Activated T-cell treated with anti-CD3 and anti-CD28 coated beads for 4 hours (primary cell): ENCODE results near the gene RASGRP4.
"Not testable (repeated sequence)": the region's sequence is repeated elsewhere in the genome, so short reads cannot be mapped to it uniquely, and the experiment has no call there.

ENCODE experiments used
- DNase-seq: peaks from one replicate; pipeline ENCODE4 v3.0.0-alpha.2; 2020

RASGRP4 gene, protein sequence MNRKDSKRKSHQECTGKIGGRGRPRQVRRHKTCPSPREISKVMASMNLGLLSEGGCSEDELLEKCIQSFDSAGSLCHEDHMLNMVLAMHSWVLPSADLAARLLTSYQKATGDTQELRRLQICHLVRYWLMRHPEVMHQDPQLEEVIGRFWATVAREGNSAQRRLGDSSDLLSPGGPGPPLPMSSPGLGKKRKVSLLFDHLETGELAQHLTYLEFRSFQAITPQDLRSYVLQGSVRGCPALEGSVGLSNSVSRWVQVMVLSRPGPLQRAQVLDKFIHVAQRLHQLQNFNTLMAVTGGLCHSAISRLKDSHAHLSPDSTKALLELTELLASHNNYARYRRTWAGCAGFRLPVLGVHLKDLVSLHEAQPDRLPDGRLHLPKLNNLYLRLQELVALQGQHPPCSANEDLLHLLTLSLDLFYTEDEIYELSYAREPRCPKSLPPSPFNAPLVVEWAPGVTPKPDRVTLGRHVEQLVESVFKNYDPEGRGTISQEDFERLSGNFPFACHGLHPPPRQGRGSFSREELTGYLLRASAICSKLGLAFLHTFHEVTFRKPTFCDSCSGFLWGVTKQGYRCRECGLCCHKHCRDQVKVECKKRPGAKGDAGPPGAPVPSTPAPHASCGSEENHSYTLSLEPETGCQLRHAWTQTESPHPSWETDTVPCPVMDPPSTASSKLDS

DNA sequence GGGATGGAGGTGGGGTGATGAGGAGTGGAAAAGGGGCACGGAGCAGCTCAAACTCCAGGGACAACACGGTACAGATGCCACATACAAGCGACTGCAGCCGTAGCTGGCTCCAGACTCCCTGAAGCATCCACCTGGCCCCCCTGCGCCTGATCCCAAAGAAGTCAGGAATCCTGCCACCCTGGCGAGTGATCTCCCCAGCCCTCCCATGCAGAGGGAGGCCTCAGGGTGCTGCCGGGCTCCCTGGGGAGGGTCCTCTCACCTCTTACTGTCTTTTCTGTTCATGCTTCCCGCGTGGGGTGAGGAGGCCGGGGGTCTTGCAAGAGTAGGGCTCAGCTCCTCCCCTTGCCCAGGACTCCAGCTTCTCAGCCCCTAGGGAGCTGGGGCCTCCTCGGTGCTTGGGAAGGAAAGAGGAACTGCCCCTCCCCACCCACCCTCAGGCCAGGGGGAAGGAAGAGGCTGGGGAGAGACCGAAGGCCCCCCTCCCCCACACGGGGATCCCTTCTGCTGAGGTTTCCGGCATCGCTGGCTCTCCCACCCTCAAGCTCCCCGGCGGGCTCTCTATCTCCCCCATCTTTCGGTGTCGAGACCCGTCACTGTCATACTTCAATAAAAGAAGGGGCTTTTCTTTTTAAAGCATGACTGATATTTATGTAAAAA is at the start of gene RASGRP4:
RASGRP4 (minus strand) TSS at position 410 of the 657 bp plus-strand sequence; CDS start at position 282, 128 bp downstream.
- DNase-seq, result no peak

DNA sequence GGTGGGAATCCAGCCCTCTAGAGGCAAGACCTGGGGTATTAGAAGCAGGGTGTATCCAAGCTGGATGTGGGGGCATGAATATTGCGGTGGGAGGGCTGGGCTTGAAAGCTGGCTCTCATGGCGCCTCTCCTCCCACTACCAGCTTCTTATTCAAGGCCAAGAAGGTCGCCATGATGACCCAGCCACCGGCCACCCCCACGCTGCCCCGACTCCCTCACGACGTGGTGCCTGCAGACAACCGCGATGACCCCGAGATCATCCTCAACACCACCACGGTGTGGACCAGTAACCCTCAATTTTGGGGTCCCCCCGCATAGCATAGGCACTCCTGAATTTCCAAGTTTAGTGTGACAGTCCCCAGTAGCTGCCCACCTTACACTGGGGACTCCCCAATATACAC is 49.2 kb upstream of the RASGRP4 start:
- no peak for DNase-seq

DNA sequence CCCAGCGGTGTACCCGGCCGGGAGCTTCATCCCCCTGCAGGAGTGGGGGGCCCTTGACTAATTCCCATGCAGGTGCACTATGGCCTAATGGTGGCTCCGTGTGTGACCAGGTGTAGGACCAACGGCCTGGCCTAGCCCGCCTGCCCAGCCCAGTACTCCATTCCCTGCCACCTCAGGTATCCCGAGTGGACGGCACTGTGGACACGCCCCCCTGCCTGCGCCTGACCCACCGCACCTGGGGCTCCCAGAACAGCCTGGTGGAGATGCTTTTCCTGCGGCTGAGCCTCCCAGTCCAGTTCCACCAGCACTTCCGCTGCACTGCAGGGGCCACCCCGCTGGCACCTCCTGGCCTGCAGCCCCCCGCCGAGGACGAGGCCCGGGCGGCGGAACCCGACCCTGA is 47.2 kb upstream of the RASGRP4 start:
- DNase-seq, result no peak

DNA sequence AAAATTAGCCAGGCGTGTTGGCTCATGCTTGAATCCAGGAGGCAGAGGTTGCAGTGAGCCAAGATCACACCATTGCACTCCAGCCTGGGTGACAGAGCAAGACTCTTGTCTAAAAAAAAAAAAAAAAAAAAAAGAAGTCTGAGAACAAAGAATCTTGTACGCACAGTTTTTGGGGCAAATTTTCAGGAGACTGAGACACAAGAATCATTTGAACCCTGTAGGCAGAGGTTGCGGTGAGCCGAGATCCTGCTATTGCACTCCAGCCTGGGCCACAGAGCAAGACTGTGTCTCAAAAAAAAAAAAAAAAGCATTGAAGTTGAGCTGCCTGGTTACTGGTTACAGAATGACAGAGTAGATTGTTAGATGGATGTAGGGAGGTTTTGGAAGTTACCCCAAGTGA is 46.7 kb upstream of the RASGRP4 start:
- not testable (repeated sequence) for DNase-seq

DNA sequence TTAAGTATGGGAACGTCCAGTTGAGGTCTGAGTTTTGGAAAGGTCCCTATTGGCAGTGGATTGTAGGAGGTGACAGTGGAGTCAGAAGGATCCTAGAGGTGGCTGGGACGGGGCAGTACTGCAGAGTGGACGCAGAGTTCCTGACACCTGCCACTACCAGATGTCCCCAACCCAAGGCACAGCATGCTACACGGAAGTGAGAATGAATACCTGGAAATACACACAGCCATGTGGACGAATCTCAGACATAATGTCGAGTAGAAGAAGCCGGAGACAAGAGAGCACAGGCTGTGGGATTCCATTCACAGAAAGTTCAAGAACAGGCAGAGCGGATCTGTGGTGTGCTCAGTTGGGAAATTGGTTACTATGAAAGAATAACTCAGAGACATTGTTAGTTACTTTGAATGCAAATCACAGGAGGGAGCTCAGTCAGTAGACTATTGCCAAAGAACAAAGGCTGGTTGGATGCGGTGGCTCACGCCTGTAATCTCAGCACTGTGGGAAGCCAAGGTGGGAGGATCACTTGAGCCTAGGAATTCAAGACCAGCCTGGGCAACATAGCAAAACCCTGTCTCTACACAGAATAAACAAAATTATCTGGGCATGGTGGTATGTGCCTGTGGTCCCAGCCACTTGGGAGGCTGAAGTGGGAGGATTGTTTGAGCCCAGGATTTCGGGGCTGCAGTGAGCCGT is 44.9 kb upstream of the RASGRP4 start:
- no peak for DNase-seq

DNA sequence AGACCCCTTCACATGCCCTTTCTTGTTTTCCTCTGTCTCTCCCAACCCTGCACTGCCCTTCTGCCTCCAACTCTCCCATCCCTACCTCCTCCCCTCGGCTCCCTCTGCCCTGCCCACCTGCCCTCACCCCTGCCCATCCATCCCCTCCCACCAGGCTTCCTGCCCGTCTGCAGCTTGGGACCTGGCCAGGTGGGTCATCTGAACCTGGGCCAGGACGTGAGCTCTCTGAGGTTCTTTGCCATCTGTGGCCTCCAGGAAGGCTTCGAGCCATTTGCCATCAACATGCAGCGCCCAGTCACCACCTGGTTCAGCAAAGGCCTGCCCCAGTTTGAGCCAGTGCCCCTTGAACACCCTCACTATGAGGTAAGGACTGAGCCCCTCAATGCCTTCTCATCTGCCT is 43.1 kb upstream of the RASGRP4 start:
- DNase-seq, result no peak

DNA sequence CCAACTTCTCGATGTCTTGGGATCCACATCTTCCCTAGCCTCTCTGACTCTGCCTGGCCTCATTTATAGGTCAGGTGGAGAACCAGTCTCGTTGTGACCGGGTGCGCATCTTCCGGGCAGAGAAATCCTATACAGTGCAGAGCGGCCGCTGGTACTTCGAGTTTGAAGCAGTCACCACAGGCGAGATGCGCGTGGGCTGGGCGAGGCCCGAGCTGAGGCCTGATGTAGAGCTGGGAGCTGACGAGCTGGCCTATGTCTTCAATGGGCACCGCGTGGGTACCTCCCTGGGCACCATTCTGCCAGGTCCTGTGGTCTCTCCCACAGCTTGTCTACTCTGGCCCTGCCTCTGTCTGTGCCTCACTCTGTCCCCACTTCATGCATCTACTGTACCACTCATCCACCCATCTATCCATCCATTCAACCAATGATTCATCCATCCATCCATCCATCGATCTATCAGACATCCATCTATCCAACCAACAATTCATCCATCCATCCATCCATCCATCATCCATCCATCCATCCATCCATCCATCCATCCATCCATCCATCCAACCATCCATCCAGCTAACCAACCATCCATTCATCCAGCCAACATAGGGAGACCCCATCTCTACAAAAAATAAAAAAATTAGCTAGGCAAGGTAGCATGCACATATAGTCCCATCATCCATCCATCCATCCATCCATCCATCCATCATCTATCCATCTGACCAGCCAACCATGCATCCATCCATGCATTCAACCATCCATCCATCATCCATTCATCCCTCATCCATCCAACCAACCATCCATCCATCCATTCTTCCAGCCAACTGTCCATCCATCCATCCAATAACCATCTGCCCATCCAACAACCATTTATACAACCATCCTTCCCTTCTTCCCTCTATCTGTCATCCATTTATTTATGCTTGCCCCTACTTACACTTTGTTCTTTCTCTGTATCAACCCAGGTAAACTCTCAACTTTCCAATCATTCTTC is 41.8 kb upstream of the RASGRP4 start:
- no peak for DNase-seq

DNA sequence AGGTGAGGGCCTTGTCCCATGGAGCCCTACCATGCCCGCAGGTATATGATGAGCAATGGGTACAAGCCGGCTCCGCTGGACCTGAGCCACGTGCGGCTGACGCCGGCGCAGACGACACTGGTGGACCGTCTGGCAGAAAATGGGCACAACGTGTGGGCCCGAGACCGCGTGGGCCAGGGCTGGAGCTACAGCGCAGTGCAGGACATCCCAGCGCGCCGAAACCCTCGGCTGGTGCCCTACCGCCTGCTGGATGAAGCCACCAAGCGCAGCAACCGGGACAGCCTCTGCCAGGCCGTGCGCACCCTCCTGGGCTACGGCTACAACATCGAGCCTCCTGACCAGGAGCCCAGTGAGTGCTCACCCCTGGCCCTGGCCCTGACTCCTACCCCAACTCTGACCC is 40.0 kb upstream of the RASGRP4 start:
- DNase-seq, result no peak

DNA sequence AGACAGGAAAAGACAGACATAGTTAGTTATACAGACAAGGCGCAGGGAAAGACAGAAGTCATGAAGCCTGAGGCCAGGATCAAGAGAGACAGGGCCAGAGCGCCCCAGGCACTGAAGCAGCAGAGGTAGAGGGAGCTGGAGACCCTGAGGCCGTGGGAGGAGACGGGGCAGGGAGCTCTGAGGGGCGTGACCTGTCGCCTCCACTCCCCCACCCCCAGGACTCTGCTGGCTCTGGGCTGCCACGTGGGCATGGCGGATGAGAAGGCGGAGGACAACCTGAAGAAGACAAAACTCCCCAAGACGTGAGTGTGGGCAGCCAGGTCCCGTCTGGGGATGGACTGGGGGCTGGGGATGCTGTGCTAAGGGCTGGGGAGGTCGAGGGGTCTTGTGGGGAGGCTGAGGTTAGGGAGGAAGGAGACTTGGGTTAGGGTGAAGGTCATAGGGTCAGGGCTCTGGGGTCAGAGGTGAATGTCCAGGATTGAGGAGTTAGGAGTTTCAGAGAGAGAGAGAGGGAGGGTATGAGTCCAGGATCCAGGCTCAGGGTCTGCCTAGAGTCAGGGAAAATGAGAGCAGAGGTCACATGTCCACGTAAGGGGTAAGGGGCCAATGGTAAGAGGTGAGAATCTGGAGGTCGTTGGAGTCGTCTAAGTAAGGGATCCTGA is 38.5 kb upstream of the RASGRP4 start:
- DNase-seq, result no peak

DNA sequence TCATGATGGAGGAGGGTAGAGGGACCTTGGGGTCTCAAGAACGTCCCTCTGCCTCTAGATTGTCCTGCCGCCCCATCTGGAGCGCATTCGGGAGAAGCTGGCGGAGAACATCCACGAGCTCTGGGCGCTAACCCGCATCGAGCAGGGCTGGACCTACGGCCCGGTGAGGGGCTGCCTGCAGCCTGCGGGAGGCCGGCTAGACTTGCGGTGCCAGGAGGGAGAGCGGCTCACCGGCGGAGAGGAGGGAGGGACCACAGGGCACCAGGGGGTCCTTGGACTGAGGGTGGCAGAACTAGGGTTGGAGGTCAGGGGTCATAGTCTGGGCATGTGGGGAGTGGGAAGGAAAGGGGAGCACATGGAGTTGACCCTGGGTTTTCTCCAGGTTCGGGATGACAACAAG is 37.3 kb upstream of the RASGRP4 start:
- DNase-seq, result no peak

DNA sequence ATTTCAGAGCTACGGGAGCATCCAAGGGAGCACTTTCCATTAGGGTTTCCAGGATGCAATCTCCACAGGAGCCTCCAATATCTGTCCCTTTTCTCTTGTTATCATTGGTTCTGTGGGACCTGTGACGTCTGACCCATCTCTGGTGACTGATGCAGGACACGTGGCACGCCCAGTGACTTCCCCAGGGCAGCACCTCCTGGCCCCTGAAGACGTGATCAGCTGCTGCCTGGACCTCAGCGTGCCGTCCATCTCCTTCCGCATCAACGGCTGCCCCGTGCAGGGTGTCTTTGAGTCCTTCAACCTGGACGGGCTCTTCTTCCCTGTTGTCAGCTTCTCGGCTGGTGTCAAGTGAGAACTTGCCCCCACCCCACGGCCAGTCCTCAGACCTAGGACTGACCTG is 33.0 kb upstream of the RASGRP4 start:
- no peak for DNase-seq

DNA sequence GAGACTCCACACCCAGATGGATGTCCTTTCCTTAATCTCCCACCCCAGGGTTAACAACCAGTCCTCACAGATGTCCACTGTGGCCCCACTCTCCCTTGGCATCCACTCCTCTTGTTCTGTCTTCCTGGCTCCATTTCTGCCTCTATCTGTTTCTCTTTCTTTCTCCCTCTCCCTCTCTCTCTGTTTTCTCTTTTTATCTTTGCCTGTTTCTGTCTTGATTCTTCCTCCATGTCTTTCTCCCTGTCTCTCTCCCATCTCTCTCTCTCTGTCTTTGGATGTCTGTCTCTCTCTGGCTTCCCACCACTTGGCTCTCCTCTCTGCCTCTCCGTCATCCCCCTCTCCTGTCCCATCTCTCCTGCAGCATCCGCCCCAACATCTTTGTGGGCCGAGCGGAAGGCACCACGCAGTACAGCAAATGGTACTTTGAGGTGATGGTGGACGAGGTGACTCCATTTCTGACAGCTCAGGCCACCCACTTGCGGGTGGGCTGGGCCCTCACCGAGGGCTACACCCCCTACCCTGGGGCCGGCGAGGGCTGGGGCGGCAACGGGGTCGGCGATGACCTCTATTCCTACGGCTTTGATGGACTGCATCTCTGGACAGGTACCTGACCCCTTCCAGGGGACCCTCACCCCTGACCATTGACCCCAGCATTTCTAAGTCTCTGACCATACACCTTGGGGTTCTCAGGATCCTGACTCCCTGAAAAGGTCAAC is 31.8 kb upstream of the RASGRP4 start:
- no peak for DNase-seq

DNA sequence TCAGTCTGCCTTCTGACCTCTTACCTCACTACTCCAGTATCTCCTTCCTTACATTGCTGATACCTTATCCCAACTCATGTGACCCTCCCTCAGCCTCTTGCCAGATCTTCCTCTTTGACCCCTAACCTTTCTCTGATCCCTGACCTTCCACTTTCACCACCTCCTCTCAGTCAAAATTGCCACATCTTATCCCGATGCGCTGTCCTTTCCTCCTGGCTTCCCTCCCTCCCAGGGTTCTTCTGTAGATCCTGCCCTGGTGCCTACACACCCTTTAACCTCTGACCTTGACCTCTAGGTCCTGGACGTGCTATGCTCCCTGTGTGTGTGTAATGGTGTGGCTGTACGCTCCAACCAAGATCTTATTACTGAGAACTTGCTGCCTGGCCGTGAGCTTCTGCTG is 31.2 kb upstream of the RASGRP4 start:
- no peak for DNase-seq

DNA sequence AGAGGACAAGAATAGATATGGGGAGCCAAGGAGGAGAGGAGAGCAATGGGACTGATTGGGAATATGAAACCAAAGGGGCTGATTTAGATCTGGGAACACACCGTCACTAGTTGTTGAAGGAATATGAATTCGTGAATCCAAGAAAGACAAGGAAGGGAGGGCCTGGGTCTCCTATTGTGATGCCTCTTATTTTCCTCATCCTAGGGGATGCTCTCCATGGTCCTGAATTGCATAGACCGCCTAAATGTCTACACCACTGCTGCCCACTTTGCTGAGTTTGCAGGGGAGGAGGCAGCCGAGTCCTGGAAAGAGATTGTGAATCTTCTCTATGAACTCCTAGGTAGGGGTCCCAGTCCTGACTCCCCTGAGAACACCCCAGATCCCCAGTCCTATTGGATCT is 29.0 kb upstream of the RASGRP4 start:
- no peak for DNase-seq

DNA sequence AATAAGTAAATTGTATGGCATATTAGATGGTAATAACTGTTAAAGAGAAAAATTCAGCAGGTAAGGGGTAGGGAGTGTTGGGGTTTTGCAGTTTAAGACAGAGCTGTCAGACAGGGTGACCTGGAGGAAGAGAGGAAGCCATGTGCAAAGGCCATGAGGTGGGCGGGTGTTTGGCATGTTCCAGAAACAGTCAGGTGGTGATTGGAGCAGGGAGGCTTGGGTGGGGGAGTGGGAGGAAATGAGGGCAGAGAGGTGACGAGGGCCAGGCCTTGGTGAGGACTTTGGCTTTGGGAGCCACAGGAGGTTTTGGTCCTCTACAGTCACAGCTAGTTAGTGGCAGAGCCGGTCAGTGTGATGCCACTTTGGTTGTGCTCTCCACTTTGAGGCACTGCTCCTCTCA is 27.6 kb upstream of the RASGRP4 start:
- no peak for DNase-seq

DNA sequence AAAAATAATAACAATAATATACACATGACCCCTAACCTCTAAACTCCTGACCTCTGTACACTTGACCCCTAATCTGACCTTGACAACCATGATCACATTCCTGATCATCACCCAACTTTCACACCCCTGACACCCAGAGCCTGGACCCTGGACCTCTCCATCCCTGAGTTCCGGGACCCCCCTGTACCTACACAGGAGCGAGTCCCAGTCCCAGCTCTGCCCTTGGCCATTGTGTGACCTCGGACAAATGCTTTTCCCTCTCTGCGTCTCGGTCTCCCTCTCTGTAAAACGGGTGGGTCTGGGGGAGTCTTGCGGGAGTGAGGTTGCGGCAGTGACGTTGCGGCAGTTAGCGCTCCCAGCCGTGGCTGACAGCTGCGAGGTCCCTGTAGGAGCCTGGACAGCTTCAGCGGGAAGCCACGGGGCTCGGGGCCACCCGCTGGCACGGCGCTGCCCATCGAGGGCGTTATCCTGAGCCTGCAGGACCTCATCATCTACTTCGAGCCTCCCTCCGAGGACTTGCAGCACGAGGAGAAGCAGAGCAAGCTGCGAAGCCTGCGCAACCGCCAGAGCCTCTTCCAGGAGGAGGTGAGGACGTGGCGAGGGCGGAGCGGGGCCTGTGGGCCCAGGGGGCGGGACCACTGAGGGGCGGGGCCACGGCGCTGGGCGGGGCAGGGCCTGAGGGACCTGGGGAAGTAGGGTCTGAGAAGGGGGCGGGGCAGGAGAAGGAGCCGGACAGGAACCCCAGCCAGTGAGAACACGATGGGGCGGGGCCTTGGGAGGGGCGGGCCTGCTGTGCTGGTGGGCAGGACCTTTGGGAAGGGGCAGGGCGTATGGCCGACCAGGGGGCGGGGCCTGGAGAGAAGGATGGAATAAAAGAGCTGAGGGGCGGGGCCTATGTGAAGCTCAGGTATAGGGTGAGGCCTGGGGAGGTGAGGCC is 26.7 kb upstream of the RASGRP4 start:
- DNase-seq, result no peak

DNA sequence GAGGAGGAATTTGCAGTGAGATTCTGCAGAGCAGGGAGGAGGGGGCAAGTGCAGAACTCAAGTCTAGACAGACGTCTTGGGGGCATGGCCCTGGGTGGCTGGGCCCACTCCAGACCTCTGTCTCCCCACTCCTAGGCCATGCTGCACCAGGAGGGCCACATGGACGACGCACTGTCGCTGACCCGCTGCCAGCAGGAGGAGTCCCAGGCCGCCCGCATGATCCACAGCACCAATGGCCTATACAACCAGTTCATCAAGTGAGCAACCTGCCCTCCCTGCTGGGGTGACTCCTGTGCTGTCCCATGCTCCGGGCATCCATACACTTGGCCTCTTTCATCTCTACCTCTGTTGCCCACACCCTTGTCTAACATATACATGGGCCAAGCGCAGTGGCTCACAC is 25.6 kb upstream of the RASGRP4 start:
- no peak for DNase-seq

DNA sequence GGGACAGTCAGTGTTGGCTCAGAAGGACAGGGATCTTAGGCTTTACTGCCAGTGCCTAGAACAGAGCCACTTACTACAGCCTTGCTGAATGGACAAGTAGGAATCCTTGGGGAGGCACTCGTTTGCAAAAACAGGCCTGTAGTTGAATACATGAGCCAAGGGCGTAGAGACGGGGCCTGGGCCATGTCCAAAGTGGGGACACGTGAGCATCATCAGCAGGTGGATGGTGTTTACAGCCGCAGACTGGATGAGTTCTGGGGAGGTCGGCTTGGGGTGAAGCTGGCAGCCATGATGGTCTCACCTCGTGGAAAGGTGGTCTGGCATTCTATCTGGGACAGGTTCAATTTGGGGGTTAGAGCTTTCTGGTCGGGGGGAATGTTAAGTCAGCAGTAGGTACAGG is 25.0 kb upstream of the RASGRP4 start:
- DNase-seq, result no peak

DNA sequence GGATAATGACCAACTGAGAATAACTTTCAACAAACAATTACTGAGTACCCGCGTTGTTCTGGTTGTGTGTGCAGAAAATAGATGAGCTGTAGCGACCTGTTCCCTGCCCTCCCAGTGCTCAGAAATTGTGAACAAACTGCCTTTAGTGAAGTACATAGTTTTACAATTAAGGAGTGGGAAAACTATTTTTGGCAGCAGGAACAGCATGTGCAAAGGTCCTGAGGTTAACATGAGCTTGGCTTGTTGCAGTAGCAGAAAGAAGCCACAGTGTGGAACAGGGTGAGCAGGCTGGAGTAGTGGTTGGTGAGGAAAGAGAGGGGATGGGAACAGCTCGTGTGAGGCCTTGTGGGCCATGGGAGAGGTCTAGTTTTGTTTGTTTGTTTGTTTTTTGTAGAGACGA is 23.5 kb upstream of the RASGRP4 start:
- DNase-seq, result no peak

DNA sequence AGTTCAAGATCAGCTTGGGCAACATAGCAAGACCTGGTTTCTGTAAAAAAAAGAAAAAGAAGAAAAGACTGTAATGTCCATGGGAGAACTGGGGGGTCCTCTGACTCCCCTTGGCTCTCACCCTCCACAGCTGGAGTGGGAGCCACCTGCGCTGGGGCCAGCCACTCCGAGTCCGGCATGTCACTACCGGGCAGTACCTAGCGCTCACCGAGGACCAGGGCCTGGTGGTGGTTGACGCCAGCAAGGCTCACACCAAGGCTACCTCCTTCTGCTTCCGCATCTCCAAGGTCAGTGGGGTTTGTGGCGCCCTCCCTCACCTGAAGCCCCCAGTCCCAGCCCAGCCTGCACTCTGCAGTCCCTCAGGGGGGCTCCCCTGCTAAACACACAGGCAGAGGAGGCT is 22.2 kb upstream of the RASGRP4 start:
- no peak for DNase-seq
